CD4-positive, alpha-beta T cell treated with Interleukin-12 subunit alpha and Interleukin-12 subunit beta, for 1 hour (primary cell): ENCODE data around the gene ADAMTS20.

ENCODE experiments used
- DNase-seq: peaks from one replicate; pipeline ENCODE4 v3.0.0-alpha.2; 2020

Gene ADAMTS20

GRCh38 chr12:43312991-43313505, 239.0 kb downstream of the ADAMTS20 start:
- no peak for DNase-seq

- no peak for DNase-seq
Measured at GRCh38 chr12:43310596-43310995, 241.4 kb downstream of the ADAMTS20 start.

GRCh38 chr12:43309959-43310358, 242.0 kb downstream of the ADAMTS20 start:
- DNase-seq = no peak

GRCh38 chr12:43308776-43309175, 243.2 kb downstream of the ADAMTS20 start:
- DNase-seq = no peak

- DNase-seq = no peak
Measured at GRCh38 chr12:43307126-43307525, 244.9 kb downstream of the ADAMTS20 start.

GRCh38 chr12:43306066-43306465, 245.9 kb downstream of the ADAMTS20 start:
- no peak for DNase-seq

- DNase-seq = no peak
Measured at GRCh38 chr12:43305065-43305464, 246.9 kb downstream of the ADAMTS20 start.
